K562 (cell line): ENCODE results near the gene ADAM15. TPM values are rescaled to one million over a fixed set of nuclear protein-coding genes. Genes with fewer than 3 reads are reported as not detected.

Source experiments
- ATF2 ChIP-seq: sonication (generic); formaldehyde crosslinking; IDR thresholded peaks from 2 replicates; pipeline ENCODE4 v1.8.1; 2022; ENCODE audit warnings: missing genetic modification reagents
- BRD9 ChIP-seq: fragments of 450-650 bp; IDR thresholded peaks from 2 replicates; pipeline ENCODE4 v1.6.1; 2018; ENCODE audit warnings: low read depth; ENCODE audit not compliant: partially characterized antibody
- COPS2 ChIP-seq: fragments of 450-650 bp; conservative IDR thresholded peaks from 2 replicates; pipeline ENCODE4 v1.6.1; 2016; ENCODE audit warnings: mild to moderate bottlenecking, moderate library complexity
- FOXM1 ChIP-seq, 2 experiments: fragments of 450-650 bp in 1 of 2; sonication (generic) in 1 of 2; formaldehyde crosslinking in 1 of 2; IDR thresholded peaks; 2 replicates each; pipeline versions ENCODE4 v1.6.1 to v1.9.0; 2017 to 2022; ENCODE audit warnings: low read depth in 2 of 2, mild to moderate bottlenecking in 2 of 2, missing genetic modification reagents in 1 of 2, moderate library complexity in 1 of 2
- IFI16 ChIP-seq: fragments of 250-450 bp; sonication (Bioruptor Pico); IDR thresholded peaks from 2 replicates; pipeline ENCODE4 v2.1.2; 2022; ENCODE audit warnings: mild to moderate bottlenecking, inconsistent platforms
- KLF1 ChIP-seq: fragments of 450-650 bp; IDR thresholded peaks from 2 replicates; pipeline ENCODE4 v1.6.1; 2016; ENCODE audit warnings: missing genetic modification characterization, missing compliant biosample characterization
- NFATC3 ChIP-seq: fragments of 450-650 bp; IDR thresholded peaks from 2 replicates; pipeline ENCODE4 v1.6.1; 2017; ENCODE audit warnings: mild to moderate bottlenecking
- XRCC5 ChIP-seq: fragments of 200-400 bp; formaldehyde crosslinking; IDR thresholded peaks from 2 replicates; pipeline ENCODE4 v1.6.1; 2017; ENCODE audit warnings: low read depth, mild to moderate bottlenecking, low read length
- ZBTB40 ChIP-seq, 2 experiments: fragments of 450-650 bp in 1 of 2; sonication (generic) in 1 of 2; formaldehyde crosslinking in 1 of 2; IDR thresholded peaks; 2 replicates each; pipeline versions ENCODE4 v1.7.1 to v1.9.0; 2016 to 2022; ENCODE audit warnings: inconsistent platforms in 1 of 2, mild to moderate bottlenecking in 1 of 2, missing genetic modification reagents in 1 of 2
- ZNF280A ChIP-seq: fragments of 450-650 bp; IDR thresholded peaks from 2 replicates; pipeline ENCODE4 v1.6.1; 2018; ENCODE audit warnings: mild to moderate bottlenecking, low read depth; ENCODE audit not compliant: partially characterized antibody
- ZNF41 ChIP-seq: fragments of 250-450 bp; sonication (Bioruptor Pico); conservative IDR thresholded peaks from 2 replicates; pipeline ENCODE4 v1.4.0; 2020; ENCODE audit warnings: mild to moderate bottlenecking
- polyA plus RNA-seq, 8 experiments: library from polyadenylated mRNA; depleted of rRNA in 4 of 8; stranded (reverse) in 5 of 8; unstranded in 3 of 8; fragments of >200 nt; fragmentation: Nextera tagmentation in 2 of 8; fragmentation: Illumina TruSeq in 1 of 8; extraction: Ambion mirVana in 2 of 8; extraction: Trizol in 1 of 8; gene quantifications; 2 replicates each; pipeline versions ENCODE4 v1.2.1 to v1.2.3, GENCODE V29; 2011 to 2014; ENCODE audit warnings: inconsistent platforms in 1 of 8, missing spikeins in 1 of 8
- total RNA-seq, 7 experiments: library from RNA; depleted of rRNA in 6 of 7; stranded (reverse); fragments of >200 nt in 6 of 7; fragmentation: Illumina TruSeq in 2 of 7; extraction: Trizol in 2 of 7; gene quantifications; 2 replicates each; pipeline versions ENCODE4 v1.2.1 to v1.2.3, GENCODE V29; 2011 to 2021; ENCODE audit warnings: low replicate concordance in 1 of 7
- TF ChIP-seq, protein P1 (sequence below): sonication (generic); formaldehyde crosslinking; IDR thresholded peaks from 2 replicates; pipeline ENCODE4 v1.9.0; 2022; ENCODE audit warnings: mild to moderate bottlenecking, missing genetic modification reagents

The ADAM15 gene
- total and polyA plus RNA-seq, 9 of the 15 experiments (the other 6 are each of a cell fraction or from before 2014, with no cell fraction given) = 0.69 to 72.3 (median 32.8) TPM

DNA sequence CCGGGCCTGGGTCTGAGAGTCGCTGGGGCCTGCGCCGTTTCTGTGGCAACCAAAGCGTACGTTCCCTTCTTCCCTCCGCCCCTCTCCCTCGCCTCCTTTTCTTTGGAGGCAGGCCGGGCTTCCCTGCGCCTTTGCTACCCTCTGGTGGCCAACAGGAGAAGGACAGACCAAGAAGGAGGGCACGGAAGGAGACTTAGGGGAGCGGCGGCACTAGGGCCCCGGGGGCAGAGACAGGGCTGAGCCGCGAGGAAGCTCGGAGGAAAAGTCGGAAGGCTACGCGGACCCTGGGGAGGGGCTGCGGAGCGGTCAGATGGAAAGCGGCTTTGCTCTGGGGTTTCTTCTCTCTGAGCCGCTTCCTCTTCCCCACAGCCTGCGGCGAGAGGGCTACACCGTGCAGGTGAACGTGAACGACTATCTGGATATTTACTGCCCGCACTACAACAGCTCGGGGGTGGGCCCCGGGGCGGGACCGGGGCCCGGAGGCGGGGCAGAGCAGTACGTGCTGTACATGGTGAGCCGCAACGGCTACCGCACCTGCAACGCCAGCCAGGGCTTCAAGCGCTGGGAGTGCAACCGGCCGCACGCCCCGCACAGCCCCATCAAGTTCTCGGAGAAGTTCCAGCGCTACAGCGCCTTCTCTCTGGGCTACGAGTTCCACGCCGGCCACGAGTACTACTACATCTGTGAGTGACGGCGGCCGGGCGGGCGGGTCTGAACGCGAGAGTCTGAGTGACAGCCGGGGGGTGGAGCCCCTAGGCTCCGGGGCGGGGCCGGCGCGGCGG lies 33.8 kb downstream of the ADAM15 start (continued):
- no peak for TF ChIP-seq KLF1 (tag)
- no peak for TF ChIP-seq NFATC3
- TF ChIP-seq ZBTB40 (IDR thresholded peaks at IDR 0.05) = peak; percentile 28
- no peak for TF ChIP-seq ZBTB40 (CRISPR knock-in tag; IDR thresholded peaks at IDR 0.05)
- no peak for TF ChIP-seq COPS2
- TF ChIP-seq, protein P1, sequence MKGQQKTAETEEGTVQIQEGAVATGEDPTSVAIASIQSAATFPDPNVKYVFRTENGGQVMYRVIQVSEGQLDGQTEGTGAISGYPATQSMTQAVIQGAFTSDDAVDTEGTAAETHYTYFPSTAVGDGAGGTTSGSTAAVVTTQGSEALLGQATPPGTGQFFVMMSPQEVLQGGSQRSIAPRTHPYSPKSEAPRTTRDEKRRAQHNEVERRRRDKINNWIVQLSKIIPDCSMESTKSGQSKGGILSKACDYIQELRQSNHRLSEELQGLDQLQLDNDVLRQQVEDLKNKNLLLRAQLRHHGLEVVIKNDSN (CRISPR knock-in tag) = no peak
- TF ChIP-seq FOXM1 (IDR thresholded peaks at IDR 0.05; ENCODE audit: low read depth) = peak; percentile 84
- no peak for TF ChIP-seq FOXM1 (CRISPR knock-in tag; IDR thresholded peaks at IDR 0.05; ENCODE audit: low read depth)
- TF ChIP-seq BRD9 = no peak
- TF ChIP-seq ZNF41 (CRISPR knock-in tag) = no peak
- no peak for TF ChIP-seq IFI16
- TF ChIP-seq XRCC5 = peak; percentile 98
- TF ChIP-seq ATF2 (CRISPR knock-in tag) = no peak
- TF ChIP-seq ZNF280A = no peak
